Measurements from ENCODE around the gene TOX3.

DNA sequence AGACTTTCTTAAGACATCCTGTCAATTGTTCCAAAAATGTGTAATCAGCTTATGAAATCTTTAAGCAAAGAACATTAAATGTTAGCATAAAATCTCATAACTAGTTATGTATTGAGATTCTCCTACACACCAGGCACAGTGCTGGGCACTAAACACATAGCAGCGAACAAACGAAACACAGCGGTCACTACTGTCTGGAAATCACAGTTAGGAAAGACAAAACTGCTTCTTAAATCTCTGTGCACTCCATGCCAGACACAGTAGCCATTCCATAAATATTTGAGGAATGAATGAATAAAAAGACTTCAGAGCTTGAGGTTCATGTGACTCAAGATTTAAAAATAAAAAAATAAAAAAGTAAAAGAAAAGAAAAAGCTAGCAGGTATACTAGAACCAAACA, 20.1 kb downstream of the TOX3 start:
- TF ChIP-seq POLR2A (IDR thresholded peaks at IDR 0.05) (no peak), EP300 (IDR thresholded peaks at IDR 0.05) (no peak)
- TF ChIP-seq, protein P1, sequence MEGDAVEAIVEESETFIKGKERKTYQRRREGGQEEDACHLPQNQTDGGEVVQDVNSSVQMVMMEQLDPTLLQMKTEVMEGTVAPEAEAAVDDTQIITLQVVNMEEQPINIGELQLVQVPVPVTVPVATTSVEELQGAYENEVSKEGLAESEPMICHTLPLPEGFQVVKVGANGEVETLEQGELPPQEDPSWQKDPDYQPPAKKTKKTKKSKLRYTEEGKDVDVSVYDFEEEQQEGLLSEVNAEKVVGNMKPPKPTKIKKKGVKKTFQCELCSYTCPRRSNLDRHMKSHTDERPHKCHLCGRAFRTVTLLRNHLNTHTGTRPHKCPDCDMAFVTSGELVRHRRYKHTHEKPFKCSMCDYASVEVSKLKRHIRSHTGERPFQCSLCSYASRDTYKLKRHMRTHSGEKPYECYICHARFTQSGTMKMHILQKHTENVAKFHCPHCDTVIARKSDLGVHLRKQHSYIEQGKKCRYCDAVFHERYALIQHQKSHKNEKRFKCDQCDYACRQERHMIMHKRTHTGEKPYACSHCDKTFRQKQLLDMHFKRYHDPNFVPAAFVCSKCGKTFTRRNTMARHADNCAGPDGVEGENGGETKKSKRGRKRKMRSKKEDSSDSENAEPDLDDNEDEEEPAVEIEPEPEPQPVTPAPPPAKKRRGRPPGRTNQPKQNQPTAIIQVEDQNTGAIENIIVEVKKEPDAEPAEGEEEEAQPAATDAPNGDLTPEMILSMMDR (IDR thresholded peaks at IDR 0.05) = no peak
